HEK293 (cell line): ENCODE results near the gene BYSL.

Source experiments
- EGR2 ChIP-seq: fragments of 450-650 bp; formaldehyde crosslinking; IDR thresholded peaks from 2 replicates; pipeline ENCODE4 v1.5.1; 2016; ENCODE audit warnings: low read depth, missing biosample characterization, missing genetic modification characterization
- FEZF1 ChIP-seq: fragments of 450-650 bp; formaldehyde crosslinking; IDR thresholded peaks from 2 replicates; pipeline ENCODE4 v1.5.1; 2016; ENCODE audit warnings: missing biosample characterization, missing genetic modification characterization
- IKZF3 ChIP-seq: fragments of 450-650 bp; IDR thresholded peaks from 2 replicates; pipeline ENCODE4 v1.5.0; 2018; ENCODE audit warnings: missing biosample characterization, mild to moderate bottlenecking, missing genetic modification characterization, moderate library complexity
- KLF1 ChIP-seq: fragments of 450-650 bp; formaldehyde crosslinking; IDR thresholded peaks from 2 replicates; pipeline ENCODE4 v1.5.1; 2016; ENCODE audit warnings: missing biosample characterization, missing genetic modification characterization
- OSR2 ChIP-seq: fragments of 450-650 bp; formaldehyde crosslinking; IDR thresholded peaks from 2 replicates; pipeline ENCODE4 v1.5.1; 2016; ENCODE audit warnings: missing biosample characterization, missing genetic modification characterization
- SP3 ChIP-seq: fragments of 450-650 bp; formaldehyde crosslinking; IDR thresholded peaks from 2 replicates; pipeline ENCODE4 v1.5.1; 2016; ENCODE audit warnings: missing biosample characterization, missing genetic modification characterization
- YY2 ChIP-seq: fragments of 450-650 bp; formaldehyde crosslinking; IDR thresholded peaks from 2 replicates; pipeline ENCODE4 v1.5.1; 2016; ENCODE audit warnings: missing biosample characterization, missing genetic modification characterization
- ZBTB20 ChIP-seq: fragments of 450-650 bp; formaldehyde crosslinking; IDR thresholded peaks from 2 replicates; pipeline ENCODE4 v1.5.1; 2016; ENCODE audit warnings: missing biosample characterization, missing genetic modification characterization
- ZNF175 ChIP-seq: fragments of 450-650 bp; formaldehyde crosslinking; IDR thresholded peaks from 2 replicates; pipeline ENCODE4 v1.5.1; 2016; ENCODE audit warnings: missing biosample characterization, missing genetic modification characterization
- ZNF18 ChIP-seq: fragments of 450-650 bp; formaldehyde crosslinking; IDR thresholded peaks from 2 replicates; pipeline ENCODE4 v1.5.1; 2016; ENCODE audit warnings: missing biosample characterization, missing genetic modification characterization
- ZNF184 ChIP-seq: fragments of 450-650 bp; IDR thresholded peaks from 2 replicates; pipeline ENCODE4 v1.5.1; 2018; ENCODE audit warnings: missing biosample characterization, mild to moderate bottlenecking, missing genetic modification characterization
- ZNF23 ChIP-seq: fragments of 450-650 bp; formaldehyde crosslinking; IDR thresholded peaks from 2 replicates; pipeline ENCODE4 v1.5.1; 2016; ENCODE audit warnings: missing biosample characterization, missing genetic modification characterization, borderline replicate concordance
- ZNF449 ChIP-seq: fragments of 450-650 bp; formaldehyde crosslinking; IDR thresholded peaks from 2 replicates; pipeline ENCODE4 v1.5.1; 2017; ENCODE audit warnings: missing biosample characterization, mild to moderate bottlenecking, missing genetic modification characterization, moderate library complexity
- ZNF514 ChIP-seq: fragments of 450-650 bp; formaldehyde crosslinking; IDR thresholded peaks from 2 replicates; pipeline ENCODE4 v1.5.1; 2016; ENCODE audit warnings: missing biosample characterization, missing genetic modification characterization
- ZNF521 ChIP-seq: fragments of 450-650 bp; formaldehyde crosslinking; IDR thresholded peaks from 2 replicates; pipeline ENCODE4 v1.5.1; 2017; ENCODE audit warnings: missing biosample characterization, mild to moderate bottlenecking, missing genetic modification characterization
- ZNF561 ChIP-seq: fragments of 450-650 bp; IDR thresholded peaks from 2 replicates; pipeline ENCODE4 v1.5.1; 2018; ENCODE audit warnings: missing biosample characterization, missing genetic modification characterization, borderline replicate concordance
- ZNF777 ChIP-seq: fragments of 450-650 bp; formaldehyde crosslinking; IDR thresholded peaks from 2 replicates; pipeline ENCODE4 v1.5.1; 2017; ENCODE audit warnings: missing biosample characterization, missing genetic modification characterization, borderline replicate concordance
- ZNF785 ChIP-seq: fragments of 450-650 bp; formaldehyde crosslinking; IDR thresholded peaks from 2 replicates; pipeline ENCODE4 v1.5.1; 2016; ENCODE audit warnings: missing biosample characterization, missing genetic modification characterization
- ZXDB ChIP-seq: fragments of 450-650 bp; formaldehyde crosslinking; IDR thresholded peaks from 2 replicates; pipeline ENCODE4 v1.5.1; 2016; ENCODE audit warnings: missing biosample characterization, missing genetic modification characterization
- TF ChIP-seq, protein P1 (sequence below): fragments of 450-650 bp; formaldehyde crosslinking; IDR thresholded peaks from 2 replicates; pipeline ENCODE4 v1.5.1; 2016; ENCODE audit warnings: missing biosample characterization, missing genetic modification characterization
- TF ChIP-seq, protein P2 (sequence below): fragments of 450-650 bp; formaldehyde crosslinking; IDR thresholded peaks from 2 replicates; pipeline ENCODE4 v1.5.1; 2017; ENCODE audit warnings: missing biosample characterization, missing genetic modification characterization
- TF ChIP-seq, protein P3 (sequence below): fragments of 450-650 bp; formaldehyde crosslinking; IDR thresholded peaks from 2 replicates; pipeline ENCODE4 v1.5.1; 2016; ENCODE audit warnings: missing biosample characterization, missing genetic modification characterization
- TF ChIP-seq, protein P4 (sequence below): fragments of 450-650 bp; IDR thresholded peaks from 2 replicates; pipeline ENCODE4 v1.5.1; 2018; ENCODE audit warnings: missing biosample characterization, missing genetic modification characterization
- TF ChIP-seq, protein P5 (sequence below): fragments of 450-650 bp; formaldehyde crosslinking; IDR thresholded peaks from 2 replicates; pipeline ENCODE4 v1.5.1; 2016; ENCODE audit warnings: missing biosample characterization, missing genetic modification characterization
- TF ChIP-seq, protein P6 (sequence below): fragments of 450-650 bp; formaldehyde crosslinking; IDR thresholded peaks from 2 replicates; pipeline ENCODE4 v1.5.1; 2016; ENCODE audit warnings: missing biosample characterization, missing genetic modification characterization

The BYSL gene

GRCh38 chr6:41964201-41964887 lies 43.0 kb downstream of the BYSL start (continued):
- TF ChIP-seq, protein P1, sequence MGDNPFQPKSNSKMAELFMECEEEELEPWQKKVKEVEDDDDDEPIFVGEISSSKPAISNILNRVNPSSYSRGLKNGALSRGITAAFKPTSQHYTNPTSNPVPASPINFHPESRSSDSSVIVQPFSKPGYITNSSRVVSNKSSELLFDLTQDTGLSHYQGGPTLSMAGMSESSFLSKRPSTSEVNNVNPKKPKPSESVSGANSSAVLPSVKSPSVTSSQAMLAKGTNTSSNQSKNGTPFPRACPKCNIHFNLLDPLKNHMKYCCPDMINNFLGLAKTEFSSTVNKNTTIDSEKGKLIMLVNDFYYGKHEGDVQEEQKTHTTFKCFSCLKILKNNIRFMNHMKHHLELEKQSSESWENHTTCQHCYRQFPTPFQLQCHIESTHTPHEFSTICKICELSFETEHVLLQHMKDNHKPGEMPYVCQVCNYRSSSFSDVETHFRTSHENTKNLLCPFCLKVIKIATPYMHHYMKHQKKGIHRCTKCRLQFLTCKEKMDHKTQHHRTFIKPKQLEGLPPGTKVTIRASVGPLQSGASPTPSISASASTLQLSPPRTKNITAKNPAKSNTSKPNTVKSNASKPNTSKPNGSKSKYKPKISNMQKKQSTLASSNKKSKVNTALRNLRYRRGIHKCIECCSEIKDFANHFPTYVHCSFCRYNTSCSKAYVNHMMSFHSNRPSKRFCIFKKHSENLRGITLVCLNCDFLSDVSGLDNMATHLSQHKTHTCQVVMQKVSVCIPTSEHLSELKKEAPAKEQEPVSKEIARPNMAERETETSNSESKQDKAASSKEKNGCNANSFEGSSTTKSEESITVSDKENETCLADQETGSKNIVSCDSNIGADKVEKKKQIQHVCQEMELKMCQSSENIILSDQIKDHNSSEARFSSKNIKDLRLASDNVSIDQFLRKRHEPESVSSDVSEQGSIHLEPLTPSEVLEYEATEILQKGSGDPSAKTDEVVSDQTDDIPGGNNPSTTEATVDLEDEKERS (tag by site-specific recombination): no peak
- TF ChIP-seq, protein P2, sequence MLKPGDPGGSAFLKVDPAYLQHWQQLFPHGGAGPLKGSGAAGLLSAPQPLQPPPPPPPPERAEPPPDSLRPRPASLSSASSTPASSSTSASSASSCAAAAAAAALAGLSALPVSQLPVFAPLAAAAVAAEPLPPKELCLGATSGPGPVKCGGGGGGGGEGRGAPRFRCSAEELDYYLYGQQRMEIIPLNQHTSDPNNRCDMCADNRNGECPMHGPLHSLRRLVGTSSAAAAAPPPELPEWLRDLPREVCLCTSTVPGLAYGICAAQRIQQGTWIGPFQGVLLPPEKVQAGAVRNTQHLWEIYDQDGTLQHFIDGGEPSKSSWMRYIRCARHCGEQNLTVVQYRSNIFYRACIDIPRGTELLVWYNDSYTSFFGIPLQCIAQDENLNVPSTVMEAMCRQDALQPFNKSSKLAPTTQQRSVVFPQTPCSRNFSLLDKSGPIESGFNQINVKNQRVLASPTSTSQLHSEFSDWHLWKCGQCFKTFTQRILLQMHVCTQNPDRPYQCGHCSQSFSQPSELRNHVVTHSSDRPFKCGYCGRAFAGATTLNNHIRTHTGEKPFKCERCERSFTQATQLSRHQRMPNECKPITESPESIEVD (tag by site-specific recombination): no peak
- TF ChIP-seq ZNF175 (no peak), IKZF3 (tag by site-specific recombination) (no peak), ZNF23 (tag by site-specific recombination) (no peak), SP3 (tag by site-specific recombination) (no peak), ZNF449 (tag by site-specific recombination) (no peak), OSR2 (tag by site-specific recombination) (no peak; the same call in 1 of the 2 replicates), YY2 (no peak), ZNF18 (tag by site-specific recombination) (peak; percentile 94), ZNF777 (tag by site-specific recombination) (no peak), ZNF184 (tag by site-specific recombination) (no peak), ZNF785 (no peak), ZNF514 (no peak), KLF1 (tag by site-specific recombination) (no peak), ZNF561 (tag by site-specific recombination) (no peak), FEZF1 (no peak), ZNF521 (tag by site-specific recombination) (no peak), EGR2 (tag by site-specific recombination) (no peak), ZBTB20 (0 out of 2 replicates have a peak, but pooled peaks have one; percentile 14), ZXDB (tag by site-specific recombination) (no peak)
- TF ChIP-seq, protein P3, sequence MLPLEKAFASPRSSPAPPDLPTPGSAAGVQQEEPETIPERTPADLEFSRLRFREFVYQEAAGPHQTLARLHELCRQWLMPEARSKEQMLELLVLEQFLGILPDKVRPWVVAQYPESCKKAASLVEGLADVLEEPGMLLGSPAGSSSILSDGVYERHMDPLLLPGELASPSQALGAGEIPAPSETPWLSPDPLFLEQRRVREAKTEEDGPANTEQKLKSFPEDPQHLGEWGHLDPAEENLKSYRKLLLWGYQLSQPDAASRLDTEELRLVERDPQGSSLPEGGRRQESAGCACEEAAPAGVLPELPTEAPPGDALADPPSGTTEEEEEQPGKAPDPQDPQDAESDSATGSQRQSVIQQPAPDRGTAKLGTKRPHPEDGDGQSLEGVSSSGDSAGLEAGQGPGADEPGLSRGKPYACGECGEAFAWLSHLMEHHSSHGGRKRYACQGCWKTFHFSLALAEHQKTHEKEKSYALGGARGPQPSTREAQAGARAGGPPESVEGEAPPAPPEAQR (tag by site-specific recombination): no peak
- TF ChIP-seq, protein P4, sequence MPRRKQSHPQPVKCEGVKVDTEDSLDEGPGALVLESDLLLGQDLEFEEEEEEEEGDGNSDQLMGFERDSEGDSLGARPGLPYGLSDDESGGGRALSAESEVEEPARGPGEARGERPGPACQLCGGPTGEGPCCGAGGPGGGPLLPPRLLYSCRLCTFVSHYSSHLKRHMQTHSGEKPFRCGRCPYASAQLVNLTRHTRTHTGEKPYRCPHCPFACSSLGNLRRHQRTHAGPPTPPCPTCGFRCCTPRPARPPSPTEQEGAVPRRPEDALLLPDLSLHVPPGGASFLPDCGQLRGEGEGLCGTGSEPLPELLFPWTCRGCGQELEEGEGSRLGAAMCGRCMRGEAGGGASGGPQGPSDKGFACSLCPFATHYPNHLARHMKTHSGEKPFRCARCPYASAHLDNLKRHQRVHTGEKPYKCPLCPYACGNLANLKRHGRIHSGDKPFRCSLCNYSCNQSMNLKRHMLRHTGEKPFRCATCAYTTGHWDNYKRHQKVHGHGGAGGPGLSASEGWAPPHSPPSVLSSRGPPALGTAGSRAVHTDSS: no peak
- TF ChIP-seq, protein P5, sequence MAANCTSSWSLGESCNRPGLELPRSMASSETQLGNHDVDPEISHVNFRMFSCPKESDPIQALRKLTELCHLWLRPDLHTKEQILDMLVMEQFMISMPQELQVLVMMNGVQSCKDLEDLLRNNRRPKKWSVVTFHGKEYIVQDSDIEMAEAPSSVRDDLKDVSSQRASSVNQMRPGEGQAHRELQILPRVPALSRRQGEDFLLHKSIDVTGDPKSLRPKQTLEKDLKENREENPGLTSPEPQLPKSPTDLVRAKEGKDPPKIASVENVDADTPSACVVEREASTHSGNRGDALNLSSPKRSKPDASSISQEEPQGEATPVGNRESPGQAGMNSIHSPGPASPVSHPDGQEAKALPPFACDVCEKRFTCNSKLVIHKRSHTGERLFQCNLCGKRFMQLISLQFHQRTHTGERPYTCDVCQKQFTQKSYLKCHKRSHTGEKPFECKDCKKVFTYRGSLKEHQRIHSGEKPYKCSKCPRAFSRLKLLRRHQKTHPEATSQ (tag by site-specific recombination): peak; percentile 79; the same call in 1 of the 2 replicates
- TF ChIP-seq, protein P6, sequence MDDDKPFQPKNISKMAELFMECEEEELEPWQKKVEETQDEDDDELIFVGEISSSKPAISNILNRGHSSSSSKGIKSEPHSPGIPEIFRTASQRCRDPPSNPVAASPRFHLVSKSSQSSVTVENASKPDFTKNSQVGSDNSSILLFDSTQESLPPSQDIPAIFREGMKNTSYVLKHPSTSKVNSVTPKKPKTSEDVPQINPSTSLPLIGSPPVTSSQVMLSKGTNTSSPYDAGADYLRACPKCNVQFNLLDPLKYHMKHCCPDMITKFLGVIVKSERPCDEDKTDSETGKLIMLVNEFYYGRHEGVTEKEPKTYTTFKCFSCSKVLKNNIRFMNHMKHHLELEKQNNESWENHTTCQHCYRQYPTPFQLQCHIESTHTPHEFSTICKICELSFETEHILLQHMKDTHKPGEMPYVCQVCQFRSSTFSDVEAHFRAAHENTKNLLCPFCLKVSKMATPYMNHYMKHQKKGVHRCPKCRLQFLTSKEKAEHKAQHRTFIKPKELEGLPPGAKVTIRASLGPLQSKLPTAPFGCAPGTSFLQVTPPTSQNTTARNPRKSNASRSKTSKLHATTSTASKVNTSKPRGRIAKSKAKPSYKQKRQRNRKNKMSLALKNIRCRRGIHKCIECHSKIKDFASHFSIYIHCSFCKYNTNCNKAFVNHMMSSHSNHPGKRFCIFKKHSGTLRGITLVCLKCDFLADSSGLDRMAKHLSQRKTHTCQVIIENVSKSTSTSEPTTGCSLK (tag by site-specific recombination): no peak
